GM08714 (cell line): Measurements from ENCODE around the gene LRRC75B.

Experiments
- H3K4me3 ChIP-seq: fragments of 200-500 bp; sonication (Bioruptor generic); 2 replicates; pipeline ENCODE4 v1.5.1; 2014; ENCODE audit warnings: mild to moderate bottlenecking, low read length, inconsistent platforms
- ZNF274 ChIP-seq: IDR thresholded peaks from 2 replicates; pipeline ENCODE4 v1.6.1; 2012; ENCODE audit warnings: mild to moderate bottlenecking, low read depth, low read length

LRRC75B gene

GRCh38 chr22:24591286-24591830 lies 1.5 kb downstream of the LRRC75B start:
- H3K4me3 ChIP-seq: no peak overlapping the region
- no peak for TF ChIP-seq ZNF274

- no peak for TF ChIP-seq ZNF274
- no peak overlapping the region for H3K4me3 ChIP-seq
Measured at GRCh38 chr22:24590596-24591173, 2.2 kb downstream of the LRRC75B start.

- H3K4me3 ChIP-seq: no peak overlapping the region
- TF ChIP-seq ZNF274: no peak
Measured at GRCh38 chr22:24589518-24590030, 3.3 kb downstream of the LRRC75B start.

- no peak overlapping the region for H3K4me3 ChIP-seq
- no peak for TF ChIP-seq ZNF274
Measured at GRCh38 chr22:24588757-24589481, 4.0 kb downstream of the LRRC75B start.

GRCh38 chr22:24588381-24588756 lies 4.5 kb downstream of the LRRC75B start:
- TF ChIP-seq ZNF274: no peak
- H3K4me3 ChIP-seq: no peak overlapping the region

GRCh38 chr22:24587948-24588347 lies 4.9 kb downstream of the LRRC75B start:
- TF ChIP-seq ZNF274: no peak

GRCh38 chr22:24587251-24587650 lies 5.6 kb downstream of the LRRC75B start:
- TF ChIP-seq ZNF274: no peak
- no peak overlapping the region for H3K4me3 ChIP-seq

More at GRCh38 chr22:24587948-24588347, 4.9 kb downstream of the LRRC75B start:
- no peak overlapping the region for H3K4me3 ChIP-seq

GRCh38 chr22:24585927-24586546 lies 6.8 kb downstream of the LRRC75B start:
- H3K4me3 ChIP-seq: no peak overlapping the region
- TF ChIP-seq ZNF274: no peak

- TF ChIP-seq ZNF274: no peak
Measured at GRCh38 chr22:24585461-24585860, 7.4 kb downstream of the LRRC75B start.

GRCh38 chr22:24584871-24585411 lies 7.9 kb downstream of the LRRC75B start:
- no peak overlapping the region for H3K4me3 ChIP-seq
- no peak for TF ChIP-seq ZNF274

More at GRCh38 chr22:24585461-24585860, 7.4 kb downstream of the LRRC75B start:
- no peak overlapping the region for H3K4me3 ChIP-seq

GRCh38 chr22:24584166-24584790 lies 8.6 kb downstream of the LRRC75B start:
- no peak for TF ChIP-seq ZNF274
- H3K4me3 ChIP-seq: no peak overlapping the region

GRCh38 chr22:24583221-24584165 lies 9.4 kb downstream of the LRRC75B start:
- no peak overlapping the region for H3K4me3 ChIP-seq
- TF ChIP-seq ZNF274: no peak
